HFF-Myc (cell line): Measurements from ENCODE around the gene ZNF428.

Experiments used
- DNase-seq: peaks from one replicate; pipeline ENCODE4 v3.0.0-alpha.2; 2011; ENCODE audit warnings: low read depth; ENCODE audit errors: extremely low read depth
- H3K4me3 ChIP-seq: replicated peaks from 2 replicates; pipeline ENCODE4 v1.5.1; 2011; ENCODE audit warnings: low read depth, mild to moderate bottlenecking, control low read depth, low read length
- CTCF ChIP-seq: IDR thresholded peaks from 2 replicates; pipeline ENCODE4 v1.5.1; 2012; ENCODE audit warnings: mild to moderate bottlenecking, low read depth, low read length, control low read depth; ENCODE audit errors: missing control alignments

The ZNF428 gene

GRCh38 chr19:43563816-43564457 is 55.5 kb downstream of the ZNF428 start:
- DNase-seq: no peak
- no peak for TF ChIP-seq CTCF
- H3K4me3 ChIP-seq: no peak overlapping the region

GRCh38 chr19:43562698-43563241 is 56.7 kb downstream of the ZNF428 start:
- no peak overlapping the region for H3K4me3 ChIP-seq
- no peak for TF ChIP-seq CTCF
- DNase-seq: no peak

GRCh38 chr19:43562226-43562697 is 57.2 kb downstream of the ZNF428 start:
- H3K4me3 ChIP-seq: no peak overlapping the region

GRCh38 chr19:43561139-43561970 is 58.1 kb downstream of the ZNF428 start:
- no peak for DNase-seq
- no peak for TF ChIP-seq CTCF
- no peak overlapping the region for H3K4me3 ChIP-seq

More at GRCh38 chr19:43562226-43562697, 57.2 kb downstream of the ZNF428 start:
- DNase-seq: no peak
- no peak for TF ChIP-seq CTCF

GRCh38 chr19:43560687-43561086 is 58.7 kb downstream of the ZNF428 start:
- DNase-seq: no peak
- H3K4me3 ChIP-seq: no peak overlapping the region
- TF ChIP-seq CTCF: peak; percentile 10
